Measurements from ENCODE around the gene HDGF. TPM values are rescaled to one million over a fixed set of nuclear protein-coding genes. Genes with fewer than 3 reads are reported as not detected.
A peak's percentile ranks its signal among the peaks of the same experiment; 100 is the strongest.

Gene HDGF
- total and polyA plus RNA-seq, 9 of the 15 experiments (the other 6 are each of a cell fraction or from before 2014, with no cell fraction given), result 38.8 to 601 (median 400) TPM

- TF ChIP-seq ZNF318 (IDR thresholded peaks at IDR 0.05; ENCODE audit: borderline replicate concordance in 1 of 2, low read depth in 1 of 2) (no peak), ZNF398 (CRISPR knock-in tag; IDR thresholded peaks at IDR 0.05) (no peak), TAL1 (IDR thresholded peaks at IDR 0.05) (peak; percentile 6; the same call in 1 of the 2 replicates), ZNF197 (CRISPR knock-in tag; IDR thresholded peaks at IDR 0.05; ENCODE audit: low read depth) (no peak), C11orf30 (IDR thresholded peaks at IDR 0.05; ENCODE audit: low read depth) (no peak), NFIC (IDR thresholded peaks at IDR 0.05) (peak; percentile 65), PHB (CRISPR knock-in tag; IDR thresholded peaks at IDR 0.05) (no peak), POLR2B (IDR thresholded peaks at IDR 0.05; ENCODE audit: low read depth, partially characterized antibody) (peak; percentile 20), MTA1 (IDR thresholded peaks at IDR 0.05; ENCODE audit: borderline replicate concordance) (0 out of 2 replicates have a peak, but pooled peaks have one; percentile 40), ESRRA (IDR thresholded peaks at IDR 0.05; ENCODE audit: borderline replicate concordance, low read depth) (no peak), U2AF2 (optimal IDR thresholded peaks at IDR 0.05; ENCODE audit: low read depth, low read length) (no peak), E2F6 (IDR thresholded peaks at IDR 0.05; ENCODE audit: borderline replicate concordance in 1 of 2, extremely low read depth in 1 of 2, insufficient read depth in 1 of 2, insufficient read length in 1 of 2, low read depth in 1 of 2, low read length in 1 of 2, poor library complexity in 1 of 2, severe bottlenecking in 1 of 2) (no peak), GTF2B (IDR thresholded peaks at IDR 0.05; ENCODE audit: extremely low read depth, insufficient read length) (no peak)
Observed at GRCh38 chr1:156766298-156767100, 15.0 kb upstream of the HDGF start (continued).

Data from K562 (cell line).